Esophagus squamous epithelium (tissue), 5 donors: Measurements from ENCODE around the gene PTPRN2. TPM values are rescaled to one million over a fixed set of nuclear protein-coding genes. Genes with fewer than 3 reads are reported as not detected.

ENCODE experiments used
- DNase-seq: peaks from one replicate; lab custom pipeline; 2025; lab: John Stamatoyannopoulos, UW
- H3K27ac ChIP-seq, 4 donors: fragments of 200-600 bp; sonication (generic); one replicate each; pipeline ENCODE4 v1.5.1; 2016 to 2019; ENCODE audit warnings: mild to moderate bottlenecking in 1 of 4
- H3K27me3 ChIP-seq, 4 donors: fragments of 200-600 bp; sonication (generic); 1 replicate in 3 of 4; 2 replicates in 1 of 4; pipeline versions ENCODE4 v1.5.1 to v1.6.0; 2017 to 2021; ENCODE audit warnings: antibody characterized with exemption in 1 of 4
- H3K36me3 ChIP-seq, 3 donors: fragments of 200-600 bp; sonication (generic); one replicate each; pipeline ENCODE4 v1.5.1; 2016 to 2019
- H3K4me1 ChIP-seq, 3 donors: fragments of 200-600 bp; sonication (generic); one replicate each; pipeline ENCODE4 v1.5.1; 2017 to 2019
- H3K4me3 ChIP-seq, 4 donors: fragments of 200-600 bp; sonication (generic); 1 replicate in 3 of 4; 2 replicates in 1 of 4; pipeline ENCODE4 v1.5.1; 2016 to 2019; ENCODE audit warnings: mild to moderate bottlenecking in 2 of 4, moderate library complexity in 1 of 4
- H3K9me3 ChIP-seq, 3 donors: fragments of 200-600 bp; sonication (generic); one replicate each; pipeline ENCODE4 v1.5.1; 2016 to 2019
- POLR2A ChIP-seq, 4 donors: fragments of 450-650 bp; IDR thresholded peaks; one replicate each; pipeline ENCODE4 v1.6.1; 2017; ENCODE audit warnings: antibody characterized with exemption in 4 of 4, mild to moderate bottlenecking in 4 of 4, moderate library complexity in 3 of 4
- WGBS, 2 donors: methylation state at CpG; one replicate each; pipeline ENCODE4 v1.1.5; 2018; 5-methylcytosine and 5-hydroxymethylcytosine counted together
- intact Hi-C: fragments of 100-400 bp; cut with DNase I; formaldehyde crosslinking; loops from one replicate; pipeline ENCODE4 v1.15.0; 2022
- total RNA-seq, 4 donors: library from RNA; depleted of rRNA; stranded (reverse); fragments of >200 nt; gene quantifications; one replicate each; pipeline ENCODE4 v1.1.0, GENCODE V29; 2016
- TF ChIP-seq, protein P1 (sequence below), 6 experiments: fragments of 450-650 bp in 4 of 6; fragments of 200-600 bp in 2 of 6; sonication (generic) in 2 of 6; IDR thresholded peaks; one replicate each; pipeline ENCODE4 v1.5.1; 2016 to 2019; ENCODE audit warnings: antibody characterized with exemption in 6 of 6, mild to moderate bottlenecking in 4 of 6, moderate library complexity in 4 of 6
- donor health status: DM: yes; HTN: yes; CAD: no.

PTPRN2 gene
- total RNA-seq, 4 donors from 2014 or later, result 0.38 to 2.7 (median 1.0) TPM

DNA sequence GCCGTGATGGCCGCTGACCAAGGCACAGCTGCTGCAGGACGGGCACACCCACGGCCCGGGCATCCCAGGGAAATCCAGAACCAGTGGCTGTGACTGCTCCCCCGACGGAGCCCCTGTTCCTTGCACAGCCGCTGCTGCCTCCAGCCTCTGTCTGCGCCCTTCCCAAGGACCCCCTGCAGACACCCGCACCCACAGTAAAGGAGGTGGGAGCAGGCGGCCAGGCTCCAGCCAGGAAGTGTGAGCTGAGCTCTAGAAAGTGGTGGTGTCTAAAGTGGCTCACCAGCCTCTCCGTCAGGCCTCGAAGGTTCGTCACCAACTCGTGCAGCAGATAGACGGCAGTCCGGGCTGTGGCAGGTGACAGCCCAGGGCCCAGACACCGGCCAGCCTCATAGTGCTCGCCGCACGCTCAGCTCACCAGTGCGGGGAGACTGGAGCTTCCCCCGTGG, 944.1 kb downstream of the PTPRN2 start:
- DNase-seq, result no peak
- Histone ChIP-seq H3K27me3 (no peaks in the 10 kb centered on the region), H3K4me1 (no peaks in the 10 kb centered on the region), H3K4me3 (no peak overlapping the region), H3K9me3 (peaks cover 0 to 20% (median 8%) of the 10 kb centered on the region in 3 donors), H3K36me3 (no peaks in the 10 kb centered on the region), H3K27ac (no peak overlapping the region)
- TF ChIP-seq POLR2A (IDR thresholded peaks at IDR 0.05), result no peak
- TF ChIP-seq, protein P1, sequence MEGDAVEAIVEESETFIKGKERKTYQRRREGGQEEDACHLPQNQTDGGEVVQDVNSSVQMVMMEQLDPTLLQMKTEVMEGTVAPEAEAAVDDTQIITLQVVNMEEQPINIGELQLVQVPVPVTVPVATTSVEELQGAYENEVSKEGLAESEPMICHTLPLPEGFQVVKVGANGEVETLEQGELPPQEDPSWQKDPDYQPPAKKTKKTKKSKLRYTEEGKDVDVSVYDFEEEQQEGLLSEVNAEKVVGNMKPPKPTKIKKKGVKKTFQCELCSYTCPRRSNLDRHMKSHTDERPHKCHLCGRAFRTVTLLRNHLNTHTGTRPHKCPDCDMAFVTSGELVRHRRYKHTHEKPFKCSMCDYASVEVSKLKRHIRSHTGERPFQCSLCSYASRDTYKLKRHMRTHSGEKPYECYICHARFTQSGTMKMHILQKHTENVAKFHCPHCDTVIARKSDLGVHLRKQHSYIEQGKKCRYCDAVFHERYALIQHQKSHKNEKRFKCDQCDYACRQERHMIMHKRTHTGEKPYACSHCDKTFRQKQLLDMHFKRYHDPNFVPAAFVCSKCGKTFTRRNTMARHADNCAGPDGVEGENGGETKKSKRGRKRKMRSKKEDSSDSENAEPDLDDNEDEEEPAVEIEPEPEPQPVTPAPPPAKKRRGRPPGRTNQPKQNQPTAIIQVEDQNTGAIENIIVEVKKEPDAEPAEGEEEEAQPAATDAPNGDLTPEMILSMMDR (IDR thresholded peaks at IDR 0.05), result no peak
- intact Hi-C loops, result no loop called here
- 87 to 92% methylated on average over 14 to 17 of the region's 23 CpGs for WGBS, 2 donors

DNA sequence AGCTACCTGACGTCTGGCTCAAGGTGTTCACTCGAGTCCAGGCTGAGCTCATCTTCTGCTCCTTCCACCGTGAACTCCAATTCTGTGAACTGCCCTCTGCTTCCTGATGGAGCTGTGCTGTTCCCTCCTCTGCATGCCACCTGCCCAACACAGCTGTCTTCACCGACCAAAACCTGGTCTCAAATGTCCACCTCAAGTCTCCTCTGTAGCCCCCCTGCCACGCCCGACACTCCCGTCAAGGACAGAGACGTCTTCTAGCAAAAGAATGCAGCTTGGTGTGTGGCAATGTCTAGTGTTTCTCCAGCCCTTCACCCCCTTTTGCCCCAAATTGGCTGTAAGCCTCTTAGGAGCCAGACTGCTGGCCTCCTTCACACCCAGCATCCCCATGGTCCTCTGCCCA, 945.8 kb downstream of the PTPRN2 start:
- Histone ChIP-seq H3K4me1 (no peaks in the 10 kb centered on the region), H3K9me3 (peaks cover 0 to 20% (median 8%) of the 10 kb centered on the region in 3 donors), H3K36me3 (no peaks in the 10 kb centered on the region), H3K4me3 (no peak overlapping the region), H3K27ac (no peak overlapping the region), H3K27me3 (peaks cover 0 to 8% (median 0%) of the 10 kb centered on the region in 4 donors)
- 85 to 88% methylated on average over 7 to 8 of the region's 8 CpGs for WGBS, 2 donors
- intact Hi-C loops, result no loop called here
- no peak for DNase-seq
- no peak for TF ChIP-seq POLR2A (IDR thresholded peaks at IDR 0.05)
- TF ChIP-seq, protein P1 (IDR thresholded peaks at IDR 0.05), result no peak

DNA sequence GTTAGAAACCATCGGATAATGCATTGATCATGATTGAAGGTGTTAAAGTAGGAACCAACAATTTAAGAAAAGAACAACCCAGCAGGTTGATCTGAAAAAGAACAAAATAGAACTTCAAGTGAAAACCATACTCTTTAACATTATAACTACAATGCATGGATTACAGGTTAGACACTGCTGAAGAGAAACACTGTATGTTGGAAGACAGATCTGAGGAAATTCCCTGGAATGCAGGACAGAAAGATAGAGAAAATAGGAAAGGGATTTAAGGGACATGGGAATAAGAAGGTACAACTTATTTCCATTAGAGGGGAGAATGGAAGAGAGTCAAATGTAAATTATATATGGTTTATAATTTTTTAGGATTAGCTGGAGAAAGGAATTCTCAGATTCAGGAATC, 947.5 kb downstream of the PTPRN2 start:
- no peaks in the 10 kb centered on the region for H3K4me1 ChIP-seq
- intact Hi-C loops, result no loop called here
- H3K4me3 ChIP-seq, result no peak overlapping the region
- TF ChIP-seq, protein P1 (IDR thresholded peaks at IDR 0.05), result no peak
- TF ChIP-seq POLR2A (IDR thresholded peaks at IDR 0.05), result no peak
- H3K9me3 ChIP-seq, result peaks cover 0 to 20% (median 8%) of the 10 kb centered on the region in 3 donors
- WGBS, 2 donors, result 86 to 92% methylated on average over 1 of the region's 1 CpG
- DNase-seq, result no peak
- H3K36me3 ChIP-seq, result no peaks in the 10 kb centered on the region
- H3K27me3 ChIP-seq, result peaks cover 0 to 8% (median 0%) of the 10 kb centered on the region in 4 donors
- H3K27ac ChIP-seq, result no peak overlapping the region

DNA sequence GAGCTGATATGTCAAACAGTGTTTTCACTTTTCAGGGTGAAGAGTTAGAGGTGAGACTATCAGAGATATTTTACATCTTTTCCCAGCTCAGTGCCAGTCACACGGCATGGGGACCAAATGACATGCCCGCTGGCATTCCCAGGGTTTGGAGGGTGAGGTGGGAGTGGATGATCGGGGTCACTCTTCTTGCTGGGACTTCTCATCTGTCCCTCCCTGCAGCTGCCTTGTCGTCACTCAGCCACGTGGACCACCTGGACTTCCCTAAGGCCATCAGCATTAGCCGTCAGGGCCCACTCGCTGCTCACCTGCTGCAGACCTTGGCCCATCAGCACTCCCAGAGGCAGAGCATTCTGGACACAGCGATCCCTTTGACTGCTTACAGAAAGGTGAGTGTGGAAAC, 949.1 kb downstream of the PTPRN2 start:
- DNase-seq, result no peak
- TF ChIP-seq, protein P1 (IDR thresholded peaks at IDR 0.05), result no peak
- no peak for TF ChIP-seq POLR2A (IDR thresholded peaks at IDR 0.05)
- no peaks in the 10 kb centered on the region for H3K36me3 ChIP-seq
- H3K4me3 ChIP-seq, result no peak overlapping the region
- no peaks in the 10 kb centered on the region for H3K4me1 ChIP-seq
- intact Hi-C loops, result no loop called here
- H3K27me3 ChIP-seq, result peaks cover 0 to 8% (median 0%) of the 10 kb centered on the region in 4 donors
- WGBS, 2 donors, result 92 to 93% methylated on average over 3 to 8 of the region's 8 CpGs
- no peak overlapping the region for H3K27ac ChIP-seq
- peaks cover 0 to 20% (median 8%) of the 10 kb centered on the region in 3 donors for H3K9me3 ChIP-seq

DNA sequence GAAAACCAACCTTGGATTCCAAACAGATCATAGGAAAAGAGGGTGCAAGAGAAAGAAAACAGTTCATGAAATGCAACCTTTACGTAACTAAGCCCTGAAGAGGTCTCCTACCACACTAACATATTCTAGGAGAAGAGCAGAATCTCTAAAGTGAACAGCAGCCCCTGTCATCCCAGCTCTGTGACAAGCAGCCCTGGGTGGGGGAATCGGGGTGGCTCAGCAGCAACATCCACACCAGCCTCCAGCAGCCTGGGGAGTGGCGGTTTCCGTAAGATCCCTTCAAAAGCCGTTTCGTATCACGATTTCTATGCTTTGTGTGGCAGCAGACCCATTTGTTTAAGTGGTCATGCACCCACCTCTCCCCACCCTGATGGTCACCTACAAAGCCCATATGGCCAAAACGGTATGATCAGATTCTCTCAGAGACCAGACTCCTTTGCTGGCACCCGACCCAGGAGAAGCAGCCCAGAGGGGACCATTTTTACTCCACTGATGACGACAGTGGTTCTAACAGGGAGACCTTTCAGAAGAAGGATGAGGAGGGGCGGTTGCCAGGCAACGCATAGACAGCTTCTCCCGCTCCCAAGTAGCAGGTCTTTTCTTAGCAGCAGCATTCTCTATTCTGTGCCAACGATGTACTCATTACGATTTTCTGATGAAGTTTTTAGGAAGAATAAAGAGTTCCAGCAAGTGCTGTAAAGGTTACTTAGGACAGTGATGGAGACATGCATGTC, 950.2 kb downstream of the PTPRN2 start:
- Histone ChIP-seq H3K36me3 (no peaks in the 10 kb centered on the region), H3K27me3 (peaks cover 0 to 8% (median 0%) of the 10 kb centered on the region in 4 donors), H3K27ac (no peak overlapping the region), H3K4me1 (no peaks in the 10 kb centered on the region), H3K9me3 (peaks cover 0 to 20% (median 8%) of the 10 kb centered on the region in 3 donors), H3K4me3 (no peak overlapping the region)
- no peak for DNase-seq
- TF ChIP-seq, protein P1 (IDR thresholded peaks at IDR 0.05), result no peak
- TF ChIP-seq POLR2A (IDR thresholded peaks at IDR 0.05), result no peak
- 75 to 79% methylated on average over 13 to 15 of the region's 15 CpGs for WGBS, 2 donors
- intact Hi-C loops, result no loop called here
